ENCODE measurements around the gene MUC3A.

MUC3A gene

GRCh38 chr7:100947792-100948191 is 1.5 kb upstream of the MUC3A start:
- DNase-seq (ENCODE audit: low spot score) = no peak

GRCh38 chr7:100949933-100950443 is 654 bp downstream of the MUC3A start:
- no peak for DNase-seq (ENCODE audit: low spot score)

GRCh38 chr7:100951172-100951571 is 1.8 kb downstream of the MUC3A start:
- DNase-seq (ENCODE audit: low spot score) = no peak

- no peak for DNase-seq (ENCODE audit: low spot score)
Measured at GRCh38 chr7:100951888-100952560, 2.7 kb downstream of the MUC3A start.

GRCh38 chr7:100952641-100953040 is 3.3 kb downstream of the MUC3A start:
- DNase-seq (ENCODE audit: low spot score) = no peak

GRCh38 chr7:100957832-100958421 is 8.6 kb downstream of the MUC3A start:
- DNase-seq (ENCODE audit: low spot score) = peak; percentile 26

- no peak for DNase-seq (ENCODE audit: low spot score)
Measured at GRCh38 chr7:100959894-100960293, 10.6 kb downstream of the MUC3A start.

GRCh38 chr7:100962537-100962936 is 13.2 kb downstream of the MUC3A start:
- no peak for DNase-seq (ENCODE audit: low spot score)

GRCh38 chr7:100963386-100963785 is 14.1 kb downstream of the MUC3A start:
- DNase-seq (ENCODE audit: low spot score) = no peak

- DNase-seq (ENCODE audit: low spot score) = no peak
Measured at GRCh38 chr7:100963874-100964273, 14.5 kb downstream of the MUC3A start.

GRCh38 chr7:100964630-100965029 is 15.3 kb downstream of the MUC3A start:
- no peak for DNase-seq (ENCODE audit: low spot score)

- DNase-seq (ENCODE audit: low spot score) = no peak
Measured at GRCh38 chr7:100965045-100965722, 15.8 kb downstream of the MUC3A start.

- DNase-seq (ENCODE audit: low spot score) = peak; percentile 82
Measured at GRCh38 chr7:100965723-100966541, 16.6 kb downstream of the MUC3A start.

GRCh38 chr7:100966542-100967291 is 17.4 kb downstream of the MUC3A start:
- DNase-seq (ENCODE audit: low spot score) = no peak

- DNase-seq (ENCODE audit: low spot score) = no peak
Measured at GRCh38 chr7:100967292-100967863, 18.0 kb downstream of the MUC3A start.

- DNase-seq (ENCODE audit: low spot score) = no peak
Measured at GRCh38 chr7:100968031-100968430, 18.7 kb downstream of the MUC3A start.

- DNase-seq (ENCODE audit: low spot score) = no peak
Measured at GRCh38 chr7:100968650-100969049, 19.3 kb downstream of the MUC3A start.

GRCh38 chr7:100969066-100969615 is 19.8 kb downstream of the MUC3A start, which contains the start of gene MUC12:
MUC12 (plus strand) TSS chr7:100969565; CDS start chr7:100969623, 58 bp downstream.
- no peak for DNase-seq (ENCODE audit: low spot score)

- DNase-seq (ENCODE audit: low spot score) = no peak
Measured at GRCh38 chr7:100971111-100972001, 22.0 kb downstream of the MUC3A start.

- no peak for DNase-seq (ENCODE audit: low spot score)
Measured at GRCh38 chr7:100972002-100972347, 22.6 kb downstream of the MUC3A start.
